GM10248 (cell line): ENCODE results near the gene ANTXRL.

Experiments
- CTCF ChIA-PET: fragments of 300-600 bp; sonication (Branson Sonifier 250); formaldehyde crosslinking; extraction: SDS; loops from one replicate; lab custom pipeline; 2021; ENCODE audit warnings: antibody characterized with exemption; lab: Yijun Ruan, JAX
- POLR2A ChIA-PET: fragments of 350-650 bp; sonication (Branson Sonifier 250); formaldehyde crosslinking; extraction: SDS; loops from one replicate; lab custom pipeline; 2020; ENCODE audit warnings: antibody characterized with exemption; lab: Yijun Ruan, JAX
- DNase-seq: peaks from one replicate; pipeline ENCODE4 v3.0.0; 2012; ENCODE audit errors: extremely low spot score
- TF ChIP-seq, protein P1 (sequence below): IDR thresholded peaks from 2 replicates; pipeline ENCODE4 v1.5.1; 2012; ENCODE audit warnings: mild to moderate bottlenecking, low read depth; ENCODE audit errors: extremely low read depth, missing control alignments, control extremely low read depth

The ANTXRL gene

GRCh38 chr10:46323176-46323575 lies 36.4 kb downstream of the ANTXRL start:
- ChIA-PET POLR2A (no interaction called here), CTCF (interaction anchor here (1.6 kb wide), 1 partner anchor 96 kb away, joined by 3 read pairs; no protein-coding TSS in a partner anchor)
- no peak for DNase-seq
- TF ChIP-seq, protein P1, sequence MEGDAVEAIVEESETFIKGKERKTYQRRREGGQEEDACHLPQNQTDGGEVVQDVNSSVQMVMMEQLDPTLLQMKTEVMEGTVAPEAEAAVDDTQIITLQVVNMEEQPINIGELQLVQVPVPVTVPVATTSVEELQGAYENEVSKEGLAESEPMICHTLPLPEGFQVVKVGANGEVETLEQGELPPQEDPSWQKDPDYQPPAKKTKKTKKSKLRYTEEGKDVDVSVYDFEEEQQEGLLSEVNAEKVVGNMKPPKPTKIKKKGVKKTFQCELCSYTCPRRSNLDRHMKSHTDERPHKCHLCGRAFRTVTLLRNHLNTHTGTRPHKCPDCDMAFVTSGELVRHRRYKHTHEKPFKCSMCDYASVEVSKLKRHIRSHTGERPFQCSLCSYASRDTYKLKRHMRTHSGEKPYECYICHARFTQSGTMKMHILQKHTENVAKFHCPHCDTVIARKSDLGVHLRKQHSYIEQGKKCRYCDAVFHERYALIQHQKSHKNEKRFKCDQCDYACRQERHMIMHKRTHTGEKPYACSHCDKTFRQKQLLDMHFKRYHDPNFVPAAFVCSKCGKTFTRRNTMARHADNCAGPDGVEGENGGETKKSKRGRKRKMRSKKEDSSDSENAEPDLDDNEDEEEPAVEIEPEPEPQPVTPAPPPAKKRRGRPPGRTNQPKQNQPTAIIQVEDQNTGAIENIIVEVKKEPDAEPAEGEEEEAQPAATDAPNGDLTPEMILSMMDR = no peak

GRCh38 chr10:46325021-46325420 lies 38.2 kb downstream of the ANTXRL start:
- CTCF ChIA-PET = interaction anchor here (1.0 to 1.5 kb wide), 3 partner anchors 16 to 41 kb away, joined by 3 read pairs; no protein-coding TSS in a partner anchor
- POLR2A ChIA-PET = no interaction called here
- TF ChIP-seq, protein P1 = peak; percentile 27
- no peak for DNase-seq

DNA sequence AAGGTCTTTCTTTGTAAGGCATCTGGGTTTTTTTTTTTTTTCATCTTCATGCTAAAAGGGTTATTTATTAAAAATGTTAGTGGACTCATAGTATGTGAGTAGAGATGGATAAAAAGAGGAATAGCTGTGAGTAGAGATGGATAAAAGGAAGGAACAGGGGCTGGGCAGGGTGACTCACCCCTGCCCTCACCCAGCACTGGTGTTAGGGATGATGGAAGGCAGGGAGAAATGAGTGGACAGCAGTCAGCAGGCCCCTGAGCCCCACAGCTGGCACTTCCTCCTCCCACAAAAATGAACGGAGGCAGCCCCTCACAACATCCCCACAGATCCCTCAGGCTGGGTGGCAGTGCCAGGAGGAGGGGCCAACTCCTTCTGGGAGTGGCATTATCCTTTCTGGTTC lies 39.3 kb downstream of the ANTXRL start:
- TF ChIP-seq, protein P1 = no peak
- POLR2A ChIA-PET = no interaction called here
- no peak for DNase-seq
- CTCF ChIA-PET = interaction anchor here (0.8 to 1.5 kb wide), 4 partner anchors 17 to 97 kb away, joined by 3 read pairs; no protein-coding TSS in a partner anchor

- no peak for DNase-seq
- ChIA-PET POLR2A (no interaction called here), CTCF (interaction anchor here (0.7 kb wide), 1 partner anchor 89 kb away, joined by 3 read pairs; no protein-coding TSS in a partner anchor)
- TF ChIP-seq, protein P1 = no peak
Observed at GRCh38 chr10:46326971-46327370, 40.2 kb downstream of the ANTXRL start.

DNA sequence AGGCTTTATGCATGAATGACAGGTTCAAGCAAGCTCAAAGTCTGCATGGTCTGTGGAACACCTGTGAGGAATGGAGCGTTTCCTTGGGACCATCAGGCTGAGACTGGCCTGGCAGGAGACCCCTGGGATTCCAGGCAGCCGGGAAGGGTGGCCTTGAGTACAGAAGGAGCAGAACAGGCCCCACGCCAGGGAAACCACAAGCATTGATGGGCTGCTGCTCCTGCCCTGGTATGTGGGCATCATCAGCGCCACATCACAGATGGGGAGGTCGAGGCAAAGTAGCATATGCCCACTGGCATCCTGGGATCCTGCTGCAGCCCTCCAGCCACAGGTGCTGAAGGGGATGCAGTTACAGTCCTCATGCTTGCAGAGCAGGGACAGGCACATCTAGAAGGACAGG lies 40.9 kb downstream of the ANTXRL start:
- ChIA-PET CTCF (no interaction called here), POLR2A (no interaction called here)
- TF ChIP-seq, protein P1 = no peak
- DNase-seq = no peak

- POLR2A ChIA-PET = no interaction called here
- no peak for DNase-seq
- CTCF ChIA-PET = interaction anchor here (0.9 kb wide), 1 partner anchor 20 kb away, joined by 3 read pairs; no protein-coding TSS in a partner anchor
- TF ChIP-seq, protein P1 = no peak
Observed at GRCh38 chr10:46328853-46329689, 42.3 kb downstream of the ANTXRL start.
